GM23248 (cell line): ENCODE data around the gene UCK2.

ENCODE experiments used
- EZH2 ChIP-seq: fragments of 200-600 bp; sonication (generic); IDR thresholded peaks from 2 replicates; pipeline ENCODE4 v1.6.1; 2018; ENCODE audit warnings: antibody characterized with exemption, mild to moderate bottlenecking; ENCODE audit not compliant: insufficient read depth, poor library complexity, severe bottlenecking
- EZH2phosphoT487 ChIP-seq: fragments of 200-600 bp; sonication (generic); IDR thresholded peaks from 2 replicates; pipeline ENCODE4 v1.6.1; 2018; ENCODE audit warnings: antibody characterized with exemption, moderate library complexity, mild to moderate bottlenecking, low read depth; ENCODE audit not compliant: insufficient read depth

- TF ChIP-seq EZH2 (no peak), EZH2phosphoT487 (no peak)
Observed at GRCh38 chr1:165954940-165955339, 127.5 kb downstream of the UCK2 start.
